GM12874 (cell line): Measurements from ENCODE around the gene PDE4D.

Experiments
- CTCF ChIP-seq: IDR thresholded peaks from 2 replicates; pipeline ENCODE4 v1.5.1; 2011; ENCODE audit warnings: low read depth, mild to moderate bottlenecking, control low read depth, low read length, moderate library complexity; ENCODE audit not compliant: insufficient read depth

Gene PDE4D

GRCh38 chr5:59654691-59655090 is 238.8 kb downstream of the PDE4D start:
- no peak for TF ChIP-seq CTCF

GRCh38 chr5:59652449-59652848 is 241.1 kb downstream of the PDE4D start:
- TF ChIP-seq CTCF: no peak

- TF ChIP-seq CTCF: no peak
Observed at GRCh38 chr5:59648949-59649921, 244.3 kb downstream of the PDE4D start.

GRCh38 chr5:59648038-59648831 is 245.3 kb downstream of the PDE4D start:
- no peak for TF ChIP-seq CTCF

GRCh38 chr5:59645380-59645779 is 248.1 kb downstream of the PDE4D start:
- no peak for TF ChIP-seq CTCF

- TF ChIP-seq CTCF: no peak
Observed at GRCh38 chr5:59640411-59640810, 253.1 kb downstream of the PDE4D start.

GRCh38 chr5:59637884-59638580 is 255.5 kb downstream of the PDE4D start:
- TF ChIP-seq CTCF: no peak
